ENCODE results near the gene DCDC2. TPM values are rescaled to one million over a fixed set of nuclear protein-coding genes. Genes with fewer than 3 reads are reported as not detected.
"Not testable (repeated sequence)": the region's sequence is repeated elsewhere in the genome, so short reads cannot be mapped to it uniquely, and the experiment has no call there.

The DCDC2 gene
- total RNA-seq, 1 experiment from 2014 or later, result 5.6 TPM

DNA sequence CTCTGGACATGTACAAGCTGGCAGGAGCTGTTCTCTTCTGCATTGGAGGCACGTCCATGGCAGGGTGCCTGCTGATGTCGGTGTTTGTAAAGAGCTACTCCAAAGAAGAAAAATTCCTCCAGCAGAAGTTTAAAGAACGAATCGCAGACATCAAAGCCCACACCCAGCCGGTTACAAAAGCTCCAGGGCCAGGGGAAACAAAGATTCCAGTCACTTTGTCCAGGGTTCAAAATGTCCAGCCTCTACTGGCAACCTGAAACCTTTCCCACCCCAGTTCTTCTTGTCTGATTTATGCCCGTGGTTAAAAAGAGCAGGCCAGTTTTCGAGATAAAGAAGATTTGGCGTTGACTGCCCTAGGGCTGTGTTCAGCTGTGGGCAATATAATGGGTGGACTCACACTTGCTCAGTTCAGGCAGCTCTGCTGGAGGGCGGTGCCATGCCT lies 212.1 kb downstream of the DCDC2 start:
- Histone ChIP-seq H2AFZ (no peak overlapping the region), H3K4me3 (no peak overlapping the region), H4K20me1 (ENCODE audit: insufficient read depth) (no peaks in the 10 kb centered on the region), H3K9me2 (ENCODE audit: insufficient read depth) (no peaks in the 10 kb centered on the region), H3F3A (ENCODE audit: insufficient read depth, low read depth) (no peaks in the 10 kb centered on the region), H3K27ac (no peak overlapping the region), H3K4me2 (no peak overlapping the region), H3K79me2 (ENCODE audit: low read depth) (no peaks in the 10 kb centered on the region), H3K36me3 (ENCODE audit: low read depth) (no peaks in the 10 kb centered on the region), H3K9me3 (ENCODE audit: insufficient read depth, low read depth) (no peaks in the 10 kb centered on the region; the same call in 1 of the 2 replicates), H3K4me1 (replicated peaks; ENCODE audit: insufficient read depth) (no peaks in the 10 kb centered on the region), H3K27me3 (ENCODE audit: insufficient read depth, low read depth) (peaks cover 14% of the 10 kb centered on the region; the same call in 1 of the 2 replicates)
- no TSS peak for BruUV-seq (replicated peaks)
- ChIA-PET CTCF (no interaction called here), POLR2A (ENCODE audit: unreplicated experiment) (no interaction called here)
- intact Hi-C loops (cut with micrococcal nuclease; ENCODE audit: unreplicated experiment), result no loop called here
- no peak for DNase-seq
- TF ChIP-seq, protein P1, sequence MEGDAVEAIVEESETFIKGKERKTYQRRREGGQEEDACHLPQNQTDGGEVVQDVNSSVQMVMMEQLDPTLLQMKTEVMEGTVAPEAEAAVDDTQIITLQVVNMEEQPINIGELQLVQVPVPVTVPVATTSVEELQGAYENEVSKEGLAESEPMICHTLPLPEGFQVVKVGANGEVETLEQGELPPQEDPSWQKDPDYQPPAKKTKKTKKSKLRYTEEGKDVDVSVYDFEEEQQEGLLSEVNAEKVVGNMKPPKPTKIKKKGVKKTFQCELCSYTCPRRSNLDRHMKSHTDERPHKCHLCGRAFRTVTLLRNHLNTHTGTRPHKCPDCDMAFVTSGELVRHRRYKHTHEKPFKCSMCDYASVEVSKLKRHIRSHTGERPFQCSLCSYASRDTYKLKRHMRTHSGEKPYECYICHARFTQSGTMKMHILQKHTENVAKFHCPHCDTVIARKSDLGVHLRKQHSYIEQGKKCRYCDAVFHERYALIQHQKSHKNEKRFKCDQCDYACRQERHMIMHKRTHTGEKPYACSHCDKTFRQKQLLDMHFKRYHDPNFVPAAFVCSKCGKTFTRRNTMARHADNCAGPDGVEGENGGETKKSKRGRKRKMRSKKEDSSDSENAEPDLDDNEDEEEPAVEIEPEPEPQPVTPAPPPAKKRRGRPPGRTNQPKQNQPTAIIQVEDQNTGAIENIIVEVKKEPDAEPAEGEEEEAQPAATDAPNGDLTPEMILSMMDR (conservative IDR thresholded peaks at IDR 0.05), result no peak
- TF ChIP-seq EZH2 (IDR thresholded peaks at IDR 0.05; ENCODE audit: low read depth), result no peak

DNA sequence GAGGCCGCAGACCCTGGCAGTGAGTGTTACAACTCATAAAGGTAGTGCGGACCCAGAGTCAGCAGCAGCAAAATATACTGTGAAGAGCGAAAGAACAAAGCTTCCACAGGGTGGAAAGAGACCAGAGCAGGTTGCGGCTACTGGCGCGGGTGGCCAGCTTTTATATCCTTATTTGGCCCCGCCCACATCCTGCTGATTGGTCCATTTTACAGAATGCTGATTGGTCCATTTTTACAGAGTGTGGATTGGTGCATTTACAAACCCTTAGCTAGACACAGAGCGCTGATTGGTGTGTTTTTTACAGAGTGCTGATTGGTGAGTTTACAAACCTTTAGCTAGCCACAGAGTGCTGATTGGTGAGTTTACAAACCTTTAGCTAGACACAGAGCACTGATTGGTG lies 215.1 kb downstream of the DCDC2 start:
- H3K9me3 ChIP-seq (ENCODE audit: insufficient read depth, low read depth); BruUV-seq (replicated peaks); H3F3A ChIP-seq (ENCODE audit: insufficient read depth, low read depth); H2AFZ ChIP-seq; H3K4me1 ChIP-seq (replicated peaks; ENCODE audit: insufficient read depth); H3K36me3 ChIP-seq (ENCODE audit: low read depth); POLR2A ChIA-PET (ENCODE audit: unreplicated experiment); DNase-seq; intact Hi-C loops (cut with micrococcal nuclease; ENCODE audit: unreplicated experiment); H4K20me1 ChIP-seq (ENCODE audit: insufficient read depth); H3K27ac ChIP-seq; H3K4me2 ChIP-seq; H3K79me2 ChIP-seq (ENCODE audit: low read depth); H3K4me3 ChIP-seq; H3K9me2 ChIP-seq (ENCODE audit: insufficient read depth): not testable (repeated sequence)
- CTCF ChIA-PET, result interaction anchor here (0.6 kb wide), 1 partner anchor 13 kb away, joined by 3 read pairs; no protein-coding TSS in a partner anchor
- H3K27me3 ChIP-seq (ENCODE audit: insufficient read depth, low read depth), result peaks cover 31% of the 10 kb centered on the region; the same call in 1 of the 2 replicates

DNA sequence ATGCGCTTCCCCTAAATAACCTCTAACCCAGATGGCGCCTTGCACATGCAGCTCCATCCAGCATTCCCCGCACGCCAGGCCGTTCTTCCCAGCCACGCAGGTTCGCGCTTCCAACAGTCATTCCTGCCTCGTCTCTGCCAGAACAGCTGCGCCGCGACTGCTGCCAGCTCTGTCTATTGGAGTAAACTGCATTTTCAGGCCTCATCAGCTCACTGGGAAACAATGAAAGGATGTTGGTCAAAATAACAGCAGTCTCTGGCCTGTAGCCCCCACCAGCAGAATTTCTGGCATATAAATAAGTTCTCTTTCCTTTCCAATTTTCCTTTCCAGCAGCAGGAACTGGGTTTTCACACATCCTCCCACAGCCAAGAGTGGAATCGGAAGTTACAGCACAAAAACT lies 217.3 kb downstream of the DCDC2 start:
- ChIA-PET POLR2A (ENCODE audit: unreplicated experiment) (interaction anchor here (0.6 kb wide), 1 partner anchor 89 kb away, joined by 3 read pairs; no protein-coding TSS in a partner anchor), CTCF (no interaction called here)
- no peaks in the 10 kb centered on the region for H3K9me2 ChIP-seq (ENCODE audit: insufficient read depth)
- H3K4me2 ChIP-seq, result no peak overlapping the region
- no peaks in the 10 kb centered on the region; the same call in 1 of the 2 replicates for H3K9me3 ChIP-seq (ENCODE audit: insufficient read depth, low read depth)
- TF ChIP-seq, protein P1 (conservative IDR thresholded peaks at IDR 0.05), result no peak
- no peak for TF ChIP-seq EZH2 (IDR thresholded peaks at IDR 0.05; ENCODE audit: low read depth)
- DNase-seq, result no peak
- no peaks in the 10 kb centered on the region for H3F3A ChIP-seq (ENCODE audit: insufficient read depth, low read depth)
- H3K4me3 ChIP-seq, result no peak overlapping the region
- no peaks in the 10 kb centered on the region for H4K20me1 ChIP-seq (ENCODE audit: insufficient read depth)
- peaks cover 25% of the 10 kb centered on the region; the same call in 1 of the 2 replicates for H3K27me3 ChIP-seq (ENCODE audit: insufficient read depth, low read depth)
- no peak overlapping the region for H2AFZ ChIP-seq
- no peaks in the 10 kb centered on the region for H3K36me3 ChIP-seq (ENCODE audit: low read depth)
- H3K4me1 ChIP-seq (replicated peaks; ENCODE audit: insufficient read depth), result no peaks in the 10 kb centered on the region
- no peaks in the 10 kb centered on the region for H3K79me2 ChIP-seq (ENCODE audit: low read depth)
- intact Hi-C loops (cut with micrococcal nuclease; ENCODE audit: unreplicated experiment), result no loop called here
- no peak overlapping the region for H3K27ac ChIP-seq
- no TSS peak for BruUV-seq (replicated peaks)

DNA sequence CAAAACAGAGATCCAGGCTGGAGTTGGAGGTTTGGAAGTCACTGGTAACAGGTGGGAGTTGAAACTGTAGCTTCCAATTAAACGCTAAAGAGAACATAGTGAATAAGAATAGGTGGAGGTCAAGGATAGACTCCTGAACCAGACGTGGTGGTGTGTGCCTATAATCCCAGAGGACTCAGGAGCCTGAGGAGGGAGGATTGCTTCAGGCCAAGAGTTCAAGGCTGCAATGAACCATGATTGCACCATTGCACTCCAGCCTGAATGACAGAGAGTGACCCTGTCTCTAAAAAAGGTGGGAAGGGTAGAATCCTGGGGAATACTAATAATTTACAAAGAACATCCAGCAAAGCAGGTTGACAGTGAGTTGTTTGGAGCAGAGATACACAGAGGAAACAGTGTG lies 218.2 kb downstream of the DCDC2 start:
- Histone ChIP-seq H4K20me1 (ENCODE audit: insufficient read depth) (no peaks in the 10 kb centered on the region), H2AFZ (no peak overlapping the region), H3K4me3 (no peak overlapping the region), H3K79me2 (ENCODE audit: low read depth) (no peaks in the 10 kb centered on the region), H3K9me2 (ENCODE audit: insufficient read depth) (no peaks in the 10 kb centered on the region), H3K27me3 (ENCODE audit: insufficient read depth, low read depth) (peaks cover 21% of the 10 kb centered on the region; the same call in 1 of the 2 replicates), H3K27ac (no peak overlapping the region), H3F3A (ENCODE audit: insufficient read depth, low read depth) (no peaks in the 10 kb centered on the region), H3K36me3 (ENCODE audit: low read depth) (no peaks in the 10 kb centered on the region), H3K4me1 (replicated peaks; ENCODE audit: insufficient read depth) (no peaks in the 10 kb centered on the region), H3K4me2 (no peak overlapping the region), H3K9me3 (ENCODE audit: insufficient read depth, low read depth) (no peaks in the 10 kb centered on the region; the same call in 1 of the 2 replicates)
- CTCF ChIA-PET, result no interaction called here
- intact Hi-C loops (cut with micrococcal nuclease; ENCODE audit: unreplicated experiment), result no loop called here
- BruUV-seq (replicated peaks), result no TSS peak
- TF ChIP-seq, protein P1 (conservative IDR thresholded peaks at IDR 0.05), result no peak
- no peak for DNase-seq
- POLR2A ChIA-PET (ENCODE audit: unreplicated experiment), result no interaction called here
